CD4-positive, alpha-beta T cell treated with Interferon gamma for 1 hour (primary cell): ENCODE results near the gene GALNT2.

Experiments
- DNase-seq: peaks from one replicate; pipeline ENCODE4 v3.0.0-alpha.2; 2020

GALNT2 gene

GRCh38 chr1:230066466-230067404, at the start of gene GALNT2:
Gene GALNT2 (plus strand): TSS chr1:230067238. CDS start chr1:230067281, 43 bp downstream.
- peak; percentile 92 for DNase-seq

GRCh38 chr1:230020451-230020850, 46.6 kb upstream of the GALNT2 start:
- no peak for DNase-seq

- DNase-seq, result no peak
These were observed 44.2 kb upstream of the GALNT2 start for GRCh38 chr1:230022666-230023380.

GRCh38 chr1:230025686-230026085, 41.4 kb upstream of the GALNT2 start:
- DNase-seq, result no peak

- DNase-seq, result no peak
These were observed 40.9 kb upstream of the GALNT2 start for GRCh38 chr1:230026139-230026538.

GRCh38 chr1:230026572-230026971, 40.5 kb upstream of the GALNT2 start:
- no peak for DNase-seq

GRCh38 chr1:230028602-230029223, 38.3 kb upstream of the GALNT2 start:
- DNase-seq, result no peak

GRCh38 chr1:230029244-230029941, 37.6 kb upstream of the GALNT2 start:
- DNase-seq, result no peak

GRCh38 chr1:230030122-230030821, 36.8 kb upstream of the GALNT2 start:
- no peak for DNase-seq

GRCh38 chr1:230031131-230031530, 35.9 kb upstream of the GALNT2 start:
- DNase-seq, result peak; percentile 28

- DNase-seq, result no peak
These were observed 34.3 kb upstream of the GALNT2 start for GRCh38 chr1:230032516-230033281.

- no peak for DNase-seq
These were observed 29.8 kb upstream of the GALNT2 start for GRCh38 chr1:230037261-230037660.

GRCh38 chr1:230040440-230040839, 26.6 kb upstream of the GALNT2 start:
- no peak for DNase-seq

GRCh38 chr1:230043081-230043480, 24.0 kb upstream of the GALNT2 start:
- no peak for DNase-seq

GRCh38 chr1:230044729-230045128, 22.3 kb upstream of the GALNT2 start:
- no peak for DNase-seq

- DNase-seq, result no peak
These were observed 19.7 kb upstream of the GALNT2 start for GRCh38 chr1:230047114-230047865.

- no peak for DNase-seq
These were observed 18.7 kb upstream of the GALNT2 start for GRCh38 chr1:230048322-230048721.

- DNase-seq, result no peak
These were observed 18.1 kb upstream of the GALNT2 start for GRCh38 chr1:230048922-230049321.

- no peak for DNase-seq
These were observed 17.3 kb upstream of the GALNT2 start for GRCh38 chr1:230049731-230050130.

- no peak for DNase-seq
These were observed 15.9 kb upstream of the GALNT2 start for GRCh38 chr1:230050973-230051735.
